SU-DHL-6 (cell line): ENCODE data around the gene ZIC2.

Experiments used
- CTCF ChIP-seq: fragments of 200-600 bp; sonication (generic); IDR thresholded peaks from one replicate; pipeline ENCODE4 v1.5.1; 2017; ENCODE audit warnings: antibody characterized with exemption, mild to moderate bottlenecking, low read length, moderate library complexity; ENCODE audit not compliant: insufficient read depth, poor library complexity, severe bottlenecking
- EZH2phosphoT487 ChIP-seq: fragments of 200-600 bp; sonication (generic), shearing (Covaris generic); conservative IDR thresholded peaks from 2 replicates; pipeline ENCODE4 v1.6.1; 2018; ENCODE audit warnings: mild to moderate bottlenecking, antibody characterized with exemption, low read length, moderate library complexity, mixed read lengths

GRCh38 chr13:99985886-99986527 lies 4.4 kb downstream of the ZIC2 start:
- TF ChIP-seq EZH2phosphoT487: no peak
- no peak for TF ChIP-seq CTCF
